Mammary epithelial cell (primary cell): Measurements from ENCODE around the gene CACNB1.

Experiments used
- EZH2 ChIP-seq: IDR thresholded peaks from 2 replicates; pipeline ENCODE4 v1.6.1; 2012; ENCODE audit warnings: low read length, inconsistent platforms, borderline replicate concordance
- TF ChIP-seq, protein P1 (sequence below), 2 donors: IDR thresholded peaks in 1 of 2; conservative IDR thresholded peaks in 1 of 2; 2 replicates each; pipeline ENCODE4 v1.5.1; 2011 to 2012; ENCODE audit warnings: inconsistent platforms in 2 of 2, low read length in 2 of 2, mild to moderate bottlenecking in 2 of 2, control low read depth in 1 of 2, low read depth in 1 of 2; ENCODE audit not compliant: insufficient read depth in 1 of 2; ENCODE audit errors: extremely low read depth in 1 of 2

DNA sequence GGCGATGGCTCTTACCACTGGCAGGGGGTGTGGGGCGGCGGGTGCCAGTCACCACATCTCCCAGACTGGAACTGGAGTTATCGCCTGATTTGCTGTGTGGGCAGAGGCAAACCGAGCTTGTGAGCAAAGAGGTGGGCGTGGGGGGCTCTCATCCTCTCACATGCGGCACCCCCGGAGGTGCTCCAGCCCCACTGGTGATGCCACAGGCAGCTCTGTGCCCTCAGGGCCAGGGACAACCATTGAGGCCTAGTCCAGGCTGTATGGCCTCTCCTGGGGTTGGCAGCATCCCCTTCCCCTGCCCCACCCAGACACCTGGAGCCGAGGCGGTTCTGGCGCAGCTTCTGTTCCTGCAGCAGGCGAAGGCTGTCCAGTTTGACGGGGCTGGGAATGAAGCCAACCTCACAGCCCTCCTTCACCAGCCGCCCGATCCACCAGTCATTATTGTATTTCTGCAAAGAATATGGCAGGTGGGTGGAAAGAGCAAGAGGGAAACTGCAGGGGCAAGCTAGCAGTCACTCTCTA, 10.9 kb downstream of the CACNB1 start:
- no peak for TF ChIP-seq EZH2
- TF ChIP-seq, protein P1, sequence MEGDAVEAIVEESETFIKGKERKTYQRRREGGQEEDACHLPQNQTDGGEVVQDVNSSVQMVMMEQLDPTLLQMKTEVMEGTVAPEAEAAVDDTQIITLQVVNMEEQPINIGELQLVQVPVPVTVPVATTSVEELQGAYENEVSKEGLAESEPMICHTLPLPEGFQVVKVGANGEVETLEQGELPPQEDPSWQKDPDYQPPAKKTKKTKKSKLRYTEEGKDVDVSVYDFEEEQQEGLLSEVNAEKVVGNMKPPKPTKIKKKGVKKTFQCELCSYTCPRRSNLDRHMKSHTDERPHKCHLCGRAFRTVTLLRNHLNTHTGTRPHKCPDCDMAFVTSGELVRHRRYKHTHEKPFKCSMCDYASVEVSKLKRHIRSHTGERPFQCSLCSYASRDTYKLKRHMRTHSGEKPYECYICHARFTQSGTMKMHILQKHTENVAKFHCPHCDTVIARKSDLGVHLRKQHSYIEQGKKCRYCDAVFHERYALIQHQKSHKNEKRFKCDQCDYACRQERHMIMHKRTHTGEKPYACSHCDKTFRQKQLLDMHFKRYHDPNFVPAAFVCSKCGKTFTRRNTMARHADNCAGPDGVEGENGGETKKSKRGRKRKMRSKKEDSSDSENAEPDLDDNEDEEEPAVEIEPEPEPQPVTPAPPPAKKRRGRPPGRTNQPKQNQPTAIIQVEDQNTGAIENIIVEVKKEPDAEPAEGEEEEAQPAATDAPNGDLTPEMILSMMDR (conservative IDR thresholded peaks at IDR 0.05 in 1 of 2, IDR thresholded peaks at IDR 0.05 in 1 of 2; ENCODE audit: extremely low read depth in 1 of 2, insufficient read depth in 1 of 2, low read depth in 1 of 2, low read length in 2 of 2), result no peak
